Astrocyte (in vitro differentiated cells and primary cell): ENCODE data around the gene FBXL7. TPM values are rescaled to one million over a fixed set of nuclear protein-coding genes. Genes with fewer than 3 reads are reported as not detected.
"Not testable (repeated sequence)": the region's sequence is repeated elsewhere in the genome, so short reads cannot be mapped to it uniquely, and the experiment has no call there.

Experiments
- DNase-seq: peaks from one replicate; pipeline ENCODE4 v3.0.0-alpha.2; 2010; ENCODE audit warnings: low read depth
- FAIRE-seq: peaks from 2 replicates; lab custom pipeline; 2011; peaks lifted over from hg19 to GRCh38; lab: Jason Lieb, UNC
- H2AFZ ChIP-seq: 2 replicates; pipeline ENCODE4 v1.6.0; 2012; ENCODE audit warnings: low read depth, low read length, inconsistent platforms
- H3K27ac ChIP-seq: 2 replicates; pipeline ENCODE4 v1.5.1; 2011; ENCODE audit warnings: low read depth, low read length, inconsistent platforms
- H3K27me3 ChIP-seq: 2 replicates; pipeline ENCODE4 v1.6.0; 2011; ENCODE audit warnings: low read length, inconsistent platforms; ENCODE audit not compliant: insufficient read depth
- H3K36me3 ChIP-seq: 2 replicates; pipeline ENCODE4 v1.5.1; 2011; ENCODE audit warnings: low read length, inconsistent platforms; ENCODE audit not compliant: insufficient read depth
- H3K4me1 ChIP-seq: 2 replicates; pipeline ENCODE4 v1.5.1; 2011; ENCODE audit warnings: low read length, inconsistent platforms; ENCODE audit not compliant: insufficient read depth
- H3K4me2 ChIP-seq: 2 replicates; pipeline ENCODE4 v1.6.0; 2012; ENCODE audit warnings: low read length, inconsistent platforms
- H3K4me3 ChIP-seq: 2 replicates; pipeline ENCODE4 v1.5.1; 2011; ENCODE audit warnings: low read depth, mild to moderate bottlenecking, low read length, inconsistent platforms; ENCODE audit not compliant: insufficient read depth
- H3K79me2 ChIP-seq: 2 replicates; pipeline ENCODE4 v1.6.0; 2012; ENCODE audit warnings: mild to moderate bottlenecking, low read length, inconsistent platforms; ENCODE audit not compliant: insufficient read depth
- H3K9ac ChIP-seq: 2 replicates; pipeline ENCODE4 v1.6.0; 2012; ENCODE audit warnings: mild to moderate bottlenecking, low read length, inconsistent platforms
- H3K9me3 ChIP-seq: 2 replicates; pipeline ENCODE4 v1.5.1; 2012; ENCODE audit warnings: low read depth, mild to moderate bottlenecking, low read length, inconsistent platforms; ENCODE audit not compliant: insufficient read depth
- H4K20me1 ChIP-seq: 2 replicates; pipeline ENCODE4 v1.6.0; 2012; ENCODE audit warnings: low read length, inconsistent platforms; ENCODE audit not compliant: insufficient read depth
- H3K27ac Mint-ChIP-seq: one replicate; pipeline ENCODE4 v1.8.0; 2021; ENCODE audit warnings: mild to moderate bottlenecking, mixed read lengths; ENCODE audit not compliant: unreplicated experiment
- H3K27me3 Mint-ChIP-seq: one replicate; pipeline ENCODE4 v1.8.0; 2021; ENCODE audit warnings: low read depth, mixed read lengths; ENCODE audit not compliant: unreplicated experiment
- H3K36me3 Mint-ChIP-seq: one replicate; pipeline ENCODE4 v1.8.0; 2021; ENCODE audit warnings: low read depth, mixed read lengths; ENCODE audit not compliant: unreplicated experiment
- H3K4me1 Mint-ChIP-seq: one replicate; pipeline ENCODE4 v1.8.0; 2021; ENCODE audit warnings: low read depth, mixed read lengths; ENCODE audit not compliant: unreplicated experiment
- H3K4me3 Mint-ChIP-seq: one replicate; pipeline ENCODE4 v1.8.0; 2021; ENCODE audit warnings: mild to moderate bottlenecking, moderate library complexity, mixed read lengths; ENCODE audit not compliant: unreplicated experiment
- H3K9me3 Mint-ChIP-seq: one replicate; pipeline ENCODE4 v1.8.0; 2021; ENCODE audit warnings: mild to moderate bottlenecking, mixed read lengths; ENCODE audit not compliant: unreplicated experiment
- EZH2 ChIP-seq: IDR thresholded peaks from 2 replicates; pipeline ENCODE4 v1.6.1; 2012; ENCODE audit warnings: mild to moderate bottlenecking, low read length, inconsistent platforms; ENCODE audit not compliant: insufficient read depth
- total RNA-seq: library from RNA; stranded (reverse); gene quantifications from 2 replicates; pipeline ENCODE4 v1.2.1, GENCODE V29; 2021
- TF ChIP-seq, protein P1 (sequence below): IDR thresholded peaks from 2 replicates; pipeline ENCODE4 v1.5.1; 2011; ENCODE audit warnings: low read depth, mild to moderate bottlenecking, inconsistent platforms, low read length, moderate library complexity; ENCODE audit not compliant: insufficient read depth

Gene FBXL7
- total RNA-seq, 1 donor from 2014 or later = 21.0 TPM

DNA sequence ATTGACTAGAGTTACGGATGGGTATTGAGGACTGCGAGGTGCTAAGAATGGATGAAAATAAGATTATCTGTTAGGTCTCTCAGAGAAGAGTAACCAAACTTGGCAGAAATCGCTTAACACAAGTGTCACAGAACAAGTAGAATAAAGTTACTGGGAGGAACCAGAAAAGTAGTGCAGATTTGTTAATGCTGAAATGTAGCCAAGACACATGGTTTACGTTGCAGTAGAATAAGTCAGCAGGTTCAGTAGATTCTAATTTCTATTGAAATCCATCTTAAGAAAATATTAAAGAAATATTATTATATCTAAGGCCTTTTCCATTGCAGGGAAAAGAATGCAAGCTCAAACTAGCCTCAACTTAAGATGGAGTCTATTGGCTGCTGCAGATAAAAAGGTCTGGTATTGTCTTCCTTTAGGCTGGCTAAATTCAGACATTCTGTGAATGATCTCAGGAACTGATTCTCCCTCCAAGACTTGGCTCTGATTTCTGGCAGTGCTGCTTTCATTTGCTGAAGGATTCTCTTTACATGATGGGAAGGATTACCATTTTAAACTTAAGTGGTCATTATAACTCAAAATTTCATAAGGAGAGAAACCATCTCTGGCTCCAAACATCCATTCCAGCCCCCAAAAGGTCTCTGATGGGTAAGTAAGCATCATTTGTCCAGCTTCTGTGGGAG, 364.7 kb downstream of the FBXL7 start:
- Histone ChIP-seq H3K27me3 (no peaks in the 10 kb centered on the region), H3K9ac (no peak overlapping the region), H4K20me1 (peaks cover 27% of the 10 kb centered on the region), H3K36me3 (no peaks in the 10 kb centered on the region), H3K9me3 (no peaks in the 10 kb centered on the region), H3K79me2 (peaks cover 2% of the 10 kb centered on the region), H2AFZ (no peak overlapping the region), H3K4me3 (no peak overlapping the region), H3K4me1 (no peaks in the 10 kb centered on the region), H3K27ac (no peak overlapping the region), H3K4me2 (no peak overlapping the region)
- no peak for FAIRE-seq
- Mint-ChIP-seq H3K36me3 (peaks cover 3% of the 10 kb centered on the region), H3K27ac (no peak overlapping the region), H3K27me3 (no peaks in the 10 kb centered on the region), H3K4me1 (no peaks in the 10 kb centered on the region), H3K9me3 (no peaks in the 10 kb centered on the region), H3K4me3 (no peak overlapping the region)
- no peak for DNase-seq
- TF ChIP-seq EZH2 = no peak
- TF ChIP-seq, protein P1, sequence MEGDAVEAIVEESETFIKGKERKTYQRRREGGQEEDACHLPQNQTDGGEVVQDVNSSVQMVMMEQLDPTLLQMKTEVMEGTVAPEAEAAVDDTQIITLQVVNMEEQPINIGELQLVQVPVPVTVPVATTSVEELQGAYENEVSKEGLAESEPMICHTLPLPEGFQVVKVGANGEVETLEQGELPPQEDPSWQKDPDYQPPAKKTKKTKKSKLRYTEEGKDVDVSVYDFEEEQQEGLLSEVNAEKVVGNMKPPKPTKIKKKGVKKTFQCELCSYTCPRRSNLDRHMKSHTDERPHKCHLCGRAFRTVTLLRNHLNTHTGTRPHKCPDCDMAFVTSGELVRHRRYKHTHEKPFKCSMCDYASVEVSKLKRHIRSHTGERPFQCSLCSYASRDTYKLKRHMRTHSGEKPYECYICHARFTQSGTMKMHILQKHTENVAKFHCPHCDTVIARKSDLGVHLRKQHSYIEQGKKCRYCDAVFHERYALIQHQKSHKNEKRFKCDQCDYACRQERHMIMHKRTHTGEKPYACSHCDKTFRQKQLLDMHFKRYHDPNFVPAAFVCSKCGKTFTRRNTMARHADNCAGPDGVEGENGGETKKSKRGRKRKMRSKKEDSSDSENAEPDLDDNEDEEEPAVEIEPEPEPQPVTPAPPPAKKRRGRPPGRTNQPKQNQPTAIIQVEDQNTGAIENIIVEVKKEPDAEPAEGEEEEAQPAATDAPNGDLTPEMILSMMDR = no peak

DNA sequence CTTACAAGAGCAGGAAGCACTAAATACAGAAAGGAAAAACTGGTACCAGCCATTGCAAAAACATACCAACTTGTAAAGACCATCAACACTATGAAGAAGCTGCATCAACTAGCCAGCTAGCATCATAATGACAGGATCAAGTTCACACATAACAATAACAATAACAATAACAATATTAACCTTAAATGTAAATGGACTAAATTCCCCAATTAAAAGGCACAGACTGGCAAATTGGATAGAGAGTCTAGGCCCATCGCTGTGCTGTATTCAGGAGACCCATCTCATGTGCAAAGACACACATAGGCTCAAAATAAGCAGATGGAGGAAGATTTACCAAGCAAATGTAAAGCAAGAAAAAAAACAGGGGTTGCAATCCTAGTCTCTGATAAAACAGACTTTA, 372.3 kb downstream of the FBXL7 start:
- H3K9me3 Mint-ChIP-seq = peaks cover 19% of the 10 kb centered on the region

DNA sequence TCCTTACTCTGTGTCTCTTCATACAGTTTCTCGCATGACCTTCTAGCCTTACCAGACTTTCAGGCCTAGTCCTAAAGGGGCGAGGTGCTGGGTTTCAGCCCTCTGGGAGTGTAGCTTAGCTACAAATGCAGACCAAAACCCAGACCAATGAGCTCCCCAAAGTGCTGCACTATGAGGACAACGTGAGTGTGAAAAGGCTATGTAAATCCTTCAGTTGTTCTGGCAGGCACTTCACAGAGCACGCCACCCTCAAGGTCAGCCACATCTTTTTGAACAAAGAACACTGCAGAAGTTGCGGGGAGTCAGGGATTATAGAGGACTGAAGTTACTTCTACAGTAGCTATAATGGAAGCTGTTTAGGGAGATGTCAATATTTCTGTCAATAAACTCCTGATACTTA, 377.9 kb downstream of the FBXL7 start:
- H3K4me3 ChIP-seq = no peak overlapping the region
- H3K4me3 Mint-ChIP-seq = no peak overlapping the region
- no peak overlapping the region for H3K27ac ChIP-seq
- H3K79me2 ChIP-seq = no peaks in the 10 kb centered on the region
- peaks cover 4% of the 10 kb centered on the region for H3K36me3 Mint-ChIP-seq
- FAIRE-seq (no peak), DNase-seq (no peak)
- no peaks in the 10 kb centered on the region for H3K4me1 ChIP-seq
- H3K4me2 ChIP-seq = no peak overlapping the region
- H3K4me1 Mint-ChIP-seq = no peaks in the 10 kb centered on the region
- no peaks in the 10 kb centered on the region for H3K27me3 ChIP-seq
- no peaks in the 10 kb centered on the region for H3K36me3 ChIP-seq
- no peak overlapping the region for H2AFZ ChIP-seq
- TF ChIP-seq EZH2 = no peak
- TF ChIP-seq, protein P1 = no peak
- no peaks in the 10 kb centered on the region for H3K9me3 ChIP-seq
- H3K9ac ChIP-seq = no peak overlapping the region
- peaks cover 6% of the 10 kb centered on the region for H3K9me3 Mint-ChIP-seq
- H3K27me3 Mint-ChIP-seq = no peaks in the 10 kb centered on the region
- H3K27ac Mint-ChIP-seq = no peak overlapping the region
- H4K20me1 ChIP-seq = peaks cover 3% of the 10 kb centered on the region

More for the DNA sequence above, 372.3 kb downstream of the FBXL7 start:
- not testable (repeated sequence) for FAIRE-seq, H3K79me2 ChIP-seq, H3K36me3 Mint-ChIP-seq, DNase-seq, H3K4me1 ChIP-seq, H2AFZ ChIP-seq, H4K20me1 ChIP-seq, H3K9ac ChIP-seq, H3K36me3 ChIP-seq, H3K27ac Mint-ChIP-seq, H3K27me3 ChIP-seq, H3K4me2 ChIP-seq, H3K27me3 Mint-ChIP-seq, H3K27ac ChIP-seq, H3K4me3 Mint-ChIP-seq, H3K9me3 ChIP-seq, H3K4me1 Mint-ChIP-seq, H3K4me3 ChIP-seq
